HepG2 (cell line): ENCODE results near the gene VEPH1. TPM values are rescaled to one million over a fixed set of nuclear protein-coding genes. Genes with fewer than 3 reads are reported as not detected.

Source experiments
- ATAC-seq: fragments of 200-7000 bp; cut with Tn5 transposase; 3 replicates; pipeline ENCODE4 v1.9.1; 2020; ENCODE audit warnings: mild to moderate bottlenecking, moderate library complexity
- BruUV-seq: library from RNA; stranded (reverse); fragments of 400-500 nt; replicated peaks from 2 replicates; lab custom pipeline; 2021; lab: Mats Ljungman, UMichigan
- CTCF ChIA-PET: fragments of 300-600 bp; formaldehyde crosslinking; extraction: SDS; loops from one replicate; lab custom pipeline; 2021; ENCODE audit warnings: low total read pairs, inconsistent platforms, low intra/inter-chr PET ratio; lab: Yijun Ruan, JAX
- POLR2A ChIA-PET: fragments of 350-600 bp; sonication (Branson Sonifier 250); formaldehyde crosslinking; loops from one replicate; lab custom pipeline; 2020; ENCODE audit warnings: antibody characterized with exemption, inconsistent platforms; lab: Yijun Ruan, JAX
- DNase-seq: peaks from one replicate; pipeline ENCODE4 v3.0.0-alpha.2; 2015; ENCODE audit warnings: low spot score
- FAIRE-seq: peaks from 3 replicates; lab custom pipeline; 2011; peaks lifted over from hg19 to GRCh38; lab: Jason Lieb, UNC
- H2AFZ ChIP-seq: one replicate; pipeline ENCODE4 v1.6.1; 2011; ENCODE audit warnings: low read length, inconsistent platforms
- H3K27ac ChIP-seq: fragments of 300-600 bp; 3 replicates; pipeline ENCODE4 v1.8.0; 2011; ENCODE audit warnings: mixed run types, mild to moderate bottlenecking, mixed read lengths, low read length, inconsistent platforms; ENCODE audit not compliant: insufficient read depth; ENCODE audit errors: extremely low read length
- H3K27me3 ChIP-seq, 2 experiments: fragments of 200-600 bp in 1 of 2; 2 replicates in 1 of 2; 3 replicates in 1 of 2; pipeline versions ENCODE4 v1.6.0 to v1.8.0; 2011; ENCODE audit warnings: low read length in 2 of 2, mild to moderate bottlenecking in 2 of 2, moderate library complexity in 2 of 2, inconsistent platforms in 1 of 2; ENCODE audit not compliant: insufficient read depth in 2 of 2, control insufficient read depth in 1 of 2
- H3K36me3 ChIP-seq, 2 experiments: fragments of 200-600 bp in 1 of 2; replicated peaks in 1 of 2; 2 replicates in 1 of 2; 3 replicates in 1 of 2; pipeline versions ENCODE4 v1.5.1 to v1.8.0; 2011; ENCODE audit warnings: low read length in 2 of 2, inconsistent platforms in 1 of 2; ENCODE audit not compliant: insufficient read depth in 2 of 2, control insufficient read depth in 1 of 2
- H3K4me1 ChIP-seq: 2 replicates; pipeline ENCODE4 v1.5.1; 2012; ENCODE audit warnings: low read length, inconsistent platforms; ENCODE audit not compliant: insufficient read depth
- H3K4me2 ChIP-seq: 2 replicates; pipeline ENCODE4 v1.6.0; 2011; ENCODE audit warnings: low read depth, low read length, inconsistent platforms
- H3K4me3 ChIP-seq, 3 experiments: fragments of 200-600 bp in 1 of 3; sonication (generic), shearing (Covaris generic) in 1 of 3; replicated peaks in 1 of 3; 2 replicates each; pipeline ENCODE4 v1.5.1; 2011 to 2016; ENCODE audit warnings: low read length in 3 of 3, inconsistent platforms in 2 of 3, low read depth in 2 of 3, mild to moderate bottlenecking in 2 of 3, control low read depth in 1 of 3, mixed read lengths in 1 of 3; ENCODE audit not compliant: insufficient read depth in 1 of 3
- H3K79me2 ChIP-seq: one replicate; pipeline ENCODE4 v1.6.1; 2011; ENCODE audit warnings: low read length, inconsistent platforms; ENCODE audit not compliant: insufficient read depth
- H3K9ac ChIP-seq: 2 replicates; pipeline ENCODE4 v1.6.0; 2011; ENCODE audit warnings: mild to moderate bottlenecking, low read depth, low read length, inconsistent platforms; ENCODE audit not compliant: insufficient read depth
- H3K9me3 ChIP-seq: 2 replicates; pipeline ENCODE4 v1.5.1; 2012; ENCODE audit warnings: mild to moderate bottlenecking, low read length
- H4K20me1 ChIP-seq: 2 replicates; pipeline ENCODE4 v1.6.0; 2011; ENCODE audit warnings: inconsistent platforms, mild to moderate bottlenecking, low read length, moderate library complexity; ENCODE audit not compliant: insufficient read depth
- GATAD1 ChIP-seq: IDR thresholded peaks from 2 replicates; pipeline ENCODE4 v1.6.1; 2016; ENCODE audit warnings: missing genetic modification reagents, missing compliant biosample characterization
- PHF5A ChIP-seq: IDR thresholded peaks from one replicate; pipeline ENCODE4 v1.6.1; 2018; ENCODE audit warnings: low read depth, missing genetic modification reagents; ENCODE audit not compliant: unreplicated experiment
- SOX13 ChIP-seq, 3 experiments: fragments of 450-650 bp in 1 of 3; sonication (generic) in 1 of 3; formaldehyde crosslinking in 1 of 3; IDR thresholded peaks in 2 of 3; conservative IDR thresholded peaks in 1 of 3; 2 replicates each; pipeline versions ENCODE4 v1.5.0 to v1.6.1; 2016 to 2020; ENCODE audit warnings: antibody characterized with exemption in 1 of 3, mild to moderate bottlenecking in 1 of 3, missing compliant biosample characterization in 1 of 3, missing genetic modification reagents in 1 of 3, moderate library complexity in 1 of 3
- SRY ChIP-seq: sonication (generic); formaldehyde crosslinking; IDR thresholded peaks from 2 replicates; pipeline ENCODE4 v1.8.0; 2022; ENCODE audit warnings: mild to moderate bottlenecking, missing genetic modification reagents
- ZFP41 ChIP-seq: sonication (generic); formaldehyde crosslinking; IDR thresholded peaks from 2 replicates; pipeline ENCODE4 v1.4.0; 2020; ENCODE audit warnings: mild to moderate bottlenecking, missing genetic modification reagents, borderline replicate concordance
- ZNF746 ChIP-seq: sonication (generic); formaldehyde crosslinking; IDR thresholded peaks from 2 replicates; pipeline ENCODE4 v1.8.0; 2022; ENCODE audit warnings: mild to moderate bottlenecking, missing genetic modification reagents
- ZSCAN31 ChIP-seq: sonication (generic); formaldehyde crosslinking; IDR thresholded peaks from 2 replicates; pipeline ENCODE4 v1.5.0; 2020; ENCODE audit warnings: low read depth, mild to moderate bottlenecking, missing genetic modification reagents
- WGBS: methylation state at CpG from one replicate; pipeline ENCODE4 v1.1.6; 2017; ENCODE audit warnings: low lambda C conversion rate; 5-methylcytosine and 5-hydroxymethylcytosine counted together
- in situ Hi-C: cut with HindIII; loops from 2 replicates; pipeline ENCODE4 v1.10.0; 2017; ENCODE audit warnings: low pct_unique_long_range_greater_than_20kb; ENCODE audit not compliant: extremely low pct_ligation_motif_present
- intact Hi-C: fragments of 100-400 bp; cut with micrococcal nuclease; formaldehyde crosslinking; loops from one replicate; pipeline ENCODE4 v1.10.0; 2022; ENCODE audit not compliant: unreplicated experiment
- polyA plus RNA-seq, 8 experiments: library from polyadenylated mRNA; depleted of rRNA in 3 of 8; stranded (reverse) in 7 of 8; unstranded in 1 of 8; fragments of >200 nt; fragmentation: Illumina TruSeq in 4 of 8; extraction: Trizol in 4 of 8; gene quantifications; 2 replicates each; pipeline versions ENCODE4 v1.2.1 to v1.2.3, GENCODE V29; 2011 to 2016; ENCODE audit warnings: low read depth in 4 of 8, missing spikeins in 1 of 8, mixed read lengths in 1 of 8; ENCODE audit not compliant: insufficient read depth in 1 of 8
- total RNA-seq, 5 experiments: library from RNA; depleted of rRNA; stranded (reverse); fragments of >200 nt; fragmentation: Illumina TruSeq; extraction: Trizol; gene quantifications; 2 replicates each; pipeline ENCODE4 v1.2.3, GENCODE V29; 2016; ENCODE audit warnings: low read depth in 1 of 5
- TF ChIP-seq, protein P1 (sequence below): IDR thresholded peaks from 2 replicates; pipeline ENCODE4 v1.6.1; 2016; ENCODE audit warnings: missing compliant biosample characterization, missing genetic modification reagents, borderline replicate concordance
- TF ChIP-seq, protein P2 (sequence below): sonication (generic); formaldehyde crosslinking; IDR thresholded peaks from 2 replicates; pipeline ENCODE4 v1.5.1; 2020; ENCODE audit warnings: missing genetic modification reagents, mild to moderate bottlenecking, borderline replicate concordance
- TF ChIP-seq, protein P3 (sequence below): sonication (generic); formaldehyde crosslinking; IDR thresholded peaks from 2 replicates; pipeline ENCODE4 v1.5.1; 2020; ENCODE audit warnings: missing genetic modification reagents, mild to moderate bottlenecking, borderline replicate concordance

VEPH1 gene
- total and polyA plus RNA-seq, 2 of the 13 experiments (the other 11 are each of a cell fraction or from before 2014, with no cell fraction given), result not detected

DNA sequence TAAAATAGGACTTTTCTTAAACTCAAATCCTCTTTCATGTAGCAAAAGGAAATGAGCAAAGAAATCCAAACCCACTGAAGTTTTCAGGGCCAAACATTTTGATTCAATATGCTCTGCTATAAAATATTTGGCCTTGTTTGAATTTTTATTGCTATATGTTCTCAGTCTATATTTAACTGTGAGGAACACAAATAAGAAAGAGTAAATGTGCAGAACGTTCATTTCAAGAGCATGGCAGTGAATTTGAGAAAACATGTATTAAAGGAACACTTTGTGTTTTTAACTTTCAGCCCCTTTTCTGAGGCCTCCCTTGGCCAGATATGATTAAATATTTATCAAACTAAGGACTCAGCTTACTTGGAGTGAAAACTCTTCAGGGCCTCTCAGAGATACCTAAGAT is 218.5 kb downstream of the VEPH1 start:
- H3K4me3 ChIP-seq, result no peak overlapping the region
- H3K36me3 ChIP-seq, result no peaks in the 10 kb centered on the region
- intact Hi-C loops, result no loop called here
- ATAC-seq, result no peak
- no peaks in the 10 kb centered on the region for H3K9me3 ChIP-seq
- DNase-seq, result no peak
- FAIRE-seq, result no peak
- H3K4me1 ChIP-seq, result no peaks in the 10 kb centered on the region
- 3% methylated on average over 1 of the region's 1 CpG for WGBS
- TF ChIP-seq SOX13 (IDR thresholded peaks at IDR 0.05), result no peak
- no peak for TF ChIP-seq SOX13 (CRISPR knock-in tag; conservative IDR thresholded peaks at IDR 0.05 in 1 of 2, IDR thresholded peaks at IDR 0.05 in 1 of 2)
- TF ChIP-seq ZFP41, result no peak
- no peaks in the 10 kb centered on the region for H3K27me3 ChIP-seq
- no peaks in the 10 kb centered on the region for H4K20me1 ChIP-seq
- ChIA-PET POLR2A (no interaction called here), CTCF (no interaction called here)
- BruUV-seq, result no TSS peak
- no peak overlapping the region for H3K27ac ChIP-seq
- H3K4me2 ChIP-seq, result no peak overlapping the region
- in situ Hi-C loops, result no loop called here
- no peak overlapping the region for H2AFZ ChIP-seq
- H3K79me2 ChIP-seq, result no peaks in the 10 kb centered on the region
- no peak overlapping the region for H3K9ac ChIP-seq

DNA sequence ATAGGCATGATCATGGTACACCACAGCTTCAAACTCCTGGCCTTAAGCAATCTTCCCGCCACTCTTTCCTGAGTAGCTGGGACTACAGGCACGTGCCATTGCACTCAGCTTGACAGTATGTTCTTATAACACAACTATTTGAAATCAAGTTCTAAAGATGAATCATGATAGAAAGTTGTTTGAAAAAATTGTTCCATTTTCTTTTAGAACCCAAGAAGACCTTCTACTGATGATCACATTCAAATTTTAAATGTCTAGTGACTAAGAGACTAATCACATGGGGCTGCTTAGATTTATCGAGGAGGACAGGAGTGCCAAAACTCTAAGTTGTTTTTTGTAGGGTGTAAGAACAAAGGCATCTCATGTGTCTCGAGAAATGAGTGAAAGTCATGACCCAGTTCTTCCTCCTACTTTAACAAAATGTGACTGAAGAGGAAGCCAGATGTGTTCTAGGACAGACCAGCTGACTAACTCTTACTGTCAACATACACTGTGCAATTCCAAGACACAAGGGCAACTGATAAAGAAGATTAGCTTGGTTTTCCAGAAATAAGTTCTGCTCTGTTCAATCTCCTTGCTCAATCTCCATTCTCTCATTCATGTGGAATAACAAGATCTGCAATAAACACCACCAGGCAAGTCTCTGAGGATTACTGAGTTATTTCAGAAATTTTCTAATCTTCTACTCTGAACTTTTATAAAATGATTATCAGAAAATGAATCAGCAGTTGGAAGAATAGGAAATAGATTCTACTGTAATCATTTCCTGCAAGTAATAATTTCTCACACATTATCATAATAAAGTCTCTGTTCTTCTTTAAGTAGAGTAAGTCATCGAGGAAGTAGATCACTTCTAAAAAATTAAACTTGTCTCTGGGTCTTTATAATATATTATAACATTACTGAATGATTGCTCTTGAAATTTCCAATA is 220.7 kb downstream of the VEPH1 start:
- no peaks in the 10 kb centered on the region for H3K79me2 ChIP-seq
- WGBS, result 18% methylated on average over 5 of the region's 5 CpGs
- ChIA-PET POLR2A (no interaction called here), CTCF (no interaction called here)
- FAIRE-seq (no peak), ATAC-seq (no peak), DNase-seq (no peak)
- no peak overlapping the region for H3K4me3 ChIP-seq
- no peaks in the 10 kb centered on the region for H3K36me3 ChIP-seq
- intact Hi-C loops (no loop called here), in situ Hi-C loops (no loop called here)
- H4K20me1 ChIP-seq, result no peaks in the 10 kb centered on the region
- BruUV-seq, result no TSS peak
- no peaks in the 10 kb centered on the region for H3K9me3 ChIP-seq
- H3K4me2 ChIP-seq, result no peak overlapping the region
- no peak overlapping the region for H3K27ac ChIP-seq
- no peaks in the 10 kb centered on the region for H3K27me3 ChIP-seq
- H3K9ac ChIP-seq, result no peak overlapping the region
- no peak overlapping the region for H2AFZ ChIP-seq
- no peaks in the 10 kb centered on the region for H3K4me1 ChIP-seq
- TF ChIP-seq, protein P1, sequence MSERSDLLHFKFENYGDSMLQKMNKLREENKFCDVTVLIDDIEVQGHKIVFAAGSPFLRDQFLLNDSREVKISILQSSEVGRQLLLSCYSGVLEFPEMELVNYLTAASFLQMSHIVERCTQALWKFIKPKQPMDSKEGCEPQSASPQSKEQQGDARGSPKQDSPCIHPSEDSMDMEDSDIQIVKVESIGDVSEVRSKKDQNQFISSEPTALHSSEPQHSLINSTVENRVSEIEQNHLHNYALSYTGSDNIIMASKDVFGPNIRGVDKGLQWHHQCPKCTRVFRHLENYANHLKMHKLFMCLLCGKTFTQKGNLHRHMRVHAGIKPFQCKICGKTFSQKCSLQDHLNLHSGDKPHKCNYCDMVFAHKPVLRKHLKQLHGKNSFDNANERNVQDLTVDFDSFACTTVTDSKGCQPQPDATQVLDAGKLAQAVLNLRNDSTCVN (CRISPR knock-in tag), result no peak
- TF ChIP-seq, protein P2, sequence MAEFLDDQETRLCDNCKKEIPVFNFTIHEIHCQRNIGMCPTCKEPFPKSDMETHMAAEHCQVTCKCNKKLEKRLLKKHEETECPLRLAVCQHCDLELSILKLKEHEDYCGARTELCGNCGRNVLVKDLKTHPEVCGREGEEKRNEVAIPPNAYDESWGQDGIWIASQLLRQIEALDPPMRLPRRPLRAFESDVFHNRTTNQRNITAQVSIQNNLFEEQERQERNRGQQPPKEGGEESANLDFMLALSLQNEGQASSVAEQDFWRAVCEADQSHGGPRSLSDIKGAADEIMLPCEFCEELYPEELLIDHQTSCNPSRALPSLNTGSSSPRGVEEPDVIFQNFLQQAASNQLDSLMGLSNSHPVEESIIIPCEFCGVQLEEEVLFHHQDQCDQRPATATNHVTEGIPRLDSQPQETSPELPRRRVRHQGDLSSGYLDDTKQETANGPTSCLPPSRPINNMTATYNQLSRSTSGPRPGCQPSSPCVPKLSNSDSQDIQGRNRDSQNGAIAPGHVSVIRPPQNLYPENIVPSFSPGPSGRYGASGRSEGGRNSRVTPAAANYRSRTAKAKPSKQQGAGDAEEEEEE (CRISPR knock-in tag), result no peak
- TF ChIP-seq ZNF746, result no peak
- no peak for TF ChIP-seq GATAD1
- TF ChIP-seq, protein P3, sequence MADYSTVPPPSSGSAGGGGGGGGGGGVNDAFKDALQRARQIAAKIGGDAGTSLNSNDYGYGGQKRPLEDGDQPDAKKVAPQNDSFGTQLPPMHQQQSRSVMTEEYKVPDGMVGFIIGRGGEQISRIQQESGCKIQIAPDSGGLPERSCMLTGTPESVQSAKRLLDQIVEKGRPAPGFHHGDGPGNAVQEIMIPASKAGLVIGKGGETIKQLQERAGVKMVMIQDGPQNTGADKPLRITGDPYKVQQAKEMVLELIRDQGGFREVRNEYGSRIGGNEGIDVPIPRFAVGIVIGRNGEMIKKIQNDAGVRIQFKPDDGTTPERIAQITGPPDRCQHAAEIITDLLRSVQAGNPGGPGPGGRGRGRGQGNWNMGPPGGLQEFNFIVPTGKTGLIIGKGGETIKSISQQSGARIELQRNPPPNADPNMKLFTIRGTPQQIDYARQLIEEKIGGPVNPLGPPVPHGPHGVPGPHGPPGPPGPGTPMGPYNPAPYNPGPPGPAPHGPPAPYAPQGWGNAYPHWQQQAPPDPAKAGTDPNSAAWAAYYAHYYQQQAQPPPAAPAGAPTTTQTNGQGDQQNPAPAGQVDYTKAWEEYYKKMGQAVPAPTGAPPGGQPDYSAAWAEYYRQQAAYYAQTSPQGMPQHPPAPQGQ (CRISPR knock-in tag), result no peak
- TF ChIP-seq ZSCAN31, result no peak
- no peak for TF ChIP-seq SRY
- no peak for TF ChIP-seq PHF5A (CRISPR knock-in tag)
